K562 (cell line): ENCODE measurements around the gene GJA8. TPM values are rescaled to one million over a fixed set of nuclear protein-coding genes. Genes with fewer than 3 reads are reported as not detected.

Experiments used
- CHAMP1 ChIP-seq: fragments of 450-650 bp; IDR thresholded peaks from 2 replicates; pipeline ENCODE4 v1.6.1; 2016; ENCODE audit warnings: mild to moderate bottlenecking
- CHD4 ChIP-seq: fragments of 200-600 bp; sonication (generic); IDR thresholded peaks from 3 replicates; pipeline ENCODE4 v1.6.1; 2012; ENCODE audit warnings: low read depth, mild to moderate bottlenecking, mixed read lengths, low read length, inconsistent platforms; ENCODE audit not compliant: insufficient read depth, insufficient replicate concordance, poor library complexity, severe bottlenecking
- CUX1 ChIP-seq: fragments of 200-800 bp; sonication (Bioruptor generic); IDR thresholded peaks from 2 replicates; pipeline ENCODE4 v1.6.1; 2016; ENCODE audit warnings: missing genetic modification characterization, missing compliant biosample characterization
- FOSL1 ChIP-seq: fragments of 200-800 bp; sonication (Bioruptor generic); conservative IDR thresholded peaks from 2 replicates; pipeline ENCODE4 v1.6.1; 2016; ENCODE audit warnings: missing genetic modification characterization, missing compliant biosample characterization
- ILF3 ChIP-seq: fragments of 450-650 bp; IDR thresholded peaks from 2 replicates; pipeline ENCODE4 v1.6.1; 2018; ENCODE audit warnings: antibody characterized with exemption, mild to moderate bottlenecking, moderate library complexity, borderline replicate concordance
- KLF10 ChIP-seq: fragments of 250-450 bp; sonication (Bioruptor Pico); IDR thresholded peaks from 2 replicates; pipeline ENCODE4 v1.6.1; 2021; ENCODE audit warnings: matching md5 sums
- LCOR ChIP-seq: sonication (generic); formaldehyde crosslinking; IDR thresholded peaks from 2 replicates; pipeline ENCODE4 v1.8.0; 2022; ENCODE audit warnings: mild to moderate bottlenecking, missing genetic modification reagents
- MAFK ChIP-seq: IDR thresholded peaks from 2 replicates; pipeline ENCODE4 v1.6.1; 2011; ENCODE audit warnings: low read length, improper control_type of control experiment
- NRF1 ChIP-seq, 2 experiments: fragments of 450-650 bp; IDR thresholded peaks in 1 of 2; conservative IDR thresholded peaks in 1 of 2; 2 replicates each; pipeline ENCODE4 v1.6.1; 2014; ENCODE audit warnings: mild to moderate bottlenecking in 2 of 2
- SAFB2 ChIP-seq: fragments of 200-400 bp; formaldehyde crosslinking; IDR thresholded peaks from 2 replicates; pipeline ENCODE4 v1.6.1; 2018; ENCODE audit warnings: borderline replicate concordance, low read length, low read depth, moderate library complexity; ENCODE audit not compliant: severe bottlenecking
- SETDB1 ChIP-seq: IDR thresholded peaks from one replicate; pipeline ENCODE4 v1.6.1; 2012; ENCODE audit warnings: low read length, control low read depth, inconsistent platforms
- SMAD2 ChIP-seq: fragments of 150-350 bp; IDR thresholded peaks from 2 replicates; pipeline ENCODE4 v1.6.1; 2014; ENCODE audit warnings: low read depth, mild to moderate bottlenecking, low read length
- TAF9B ChIP-seq: fragments of 450-650 bp; IDR thresholded peaks from 2 replicates; pipeline ENCODE4 v1.6.1; 2018; ENCODE audit warnings: mild to moderate bottlenecking; ENCODE audit not compliant: partially characterized antibody
- TFE3 ChIP-seq: fragments of 450-650 bp; formaldehyde crosslinking; IDR thresholded peaks from 2 replicates; pipeline ENCODE4 v1.4.0; 2020; ENCODE audit warnings: mild to moderate bottlenecking, mixed read lengths
- ZBED1 ChIP-seq: IDR thresholded peaks from 2 replicates; pipeline ENCODE4 v1.6.1; 2014
- ZNF324 ChIP-seq: fragments of 250-450 bp; sonication (Bioruptor Pico); IDR thresholded peaks from 2 replicates; pipeline ENCODE4 v1.4.0; 2020; ENCODE audit warnings: mild to moderate bottlenecking
- ZNF347 ChIP-seq: fragments of 450-650 bp; formaldehyde crosslinking; IDR thresholded peaks from 2 replicates; pipeline ENCODE4 v1.4.0; 2020; ENCODE audit warnings: low read depth, mild to moderate bottlenecking, moderate library complexity
- ZNF551 ChIP-seq: fragments of 250-450 bp; sonication (Bioruptor Pico); IDR thresholded peaks from 2 replicates; pipeline ENCODE4 v1.5.0; 2021; ENCODE audit warnings: mild to moderate bottlenecking, moderate library complexity
- ZNF717 ChIP-seq: fragments of 250-450 bp; sonication (Bioruptor Pico); IDR thresholded peaks from 2 replicates; pipeline ENCODE4 v1.5.0; 2021
- ZNF79 ChIP-seq: fragments of 250-450 bp; sonication (Bioruptor Pico); IDR thresholded peaks from 2 replicates; pipeline ENCODE4 v1.4.0; 2020; ENCODE audit warnings: low read depth, mild to moderate bottlenecking, moderate library complexity
- polyA plus RNA-seq, 8 experiments: library from polyadenylated mRNA; depleted of rRNA in 4 of 8; stranded (reverse) in 5 of 8; unstranded in 3 of 8; fragments of >200 nt; fragmentation: Nextera tagmentation in 2 of 8; fragmentation: Illumina TruSeq in 1 of 8; extraction: Ambion mirVana in 2 of 8; extraction: Trizol in 1 of 8; gene quantifications; 2 replicates each; pipeline versions ENCODE4 v1.2.1 to v1.2.3, GENCODE V29; 2011 to 2014; ENCODE audit warnings: inconsistent platforms in 1 of 8, missing spikeins in 1 of 8
- total RNA-seq, 7 experiments: library from RNA; depleted of rRNA in 6 of 7; stranded (reverse); fragments of >200 nt in 6 of 7; fragmentation: Illumina TruSeq in 2 of 7; extraction: Trizol in 2 of 7; gene quantifications; 2 replicates each; pipeline versions ENCODE4 v1.2.1 to v1.2.3, GENCODE V29; 2011 to 2021; ENCODE audit warnings: low replicate concordance in 1 of 7

Gene GJA8
- total and polyA plus RNA-seq, 9 of the 15 experiments (the other 6 are each of a cell fraction or from before 2014, with no cell fraction given): not detected

GRCh38 chr1:147890177-147890790 is 12.3 kb upstream of the GJA8 start (continued):
- TF ChIP-seq CUX1 (no peak), ZNF717 (CRISPR knock-in tag) (no peak), FOSL1 (tag) (no peak), TFE3 (CRISPR knock-in tag) (no peak), TAF9B (no peak), SAFB2 (no peak), ZNF324 (CRISPR knock-in tag) (no peak), CHD4 (no peak), LCOR (CRISPR knock-in tag) (no peak), ILF3 (no peak), ZNF79 (CRISPR knock-in tag) (no peak), KLF10 (no peak), ZNF551 (CRISPR knock-in tag) (no peak), ZBED1 (no peak), NRF1 (conservative IDR thresholded peaks at IDR 0.05 in 1 of 2, IDR thresholded peaks at IDR 0.05 in 1 of 2) (no peak), MAFK (no peak), SETDB1 (no peak), ZNF347 (CRISPR knock-in tag) (no peak), SMAD2 (no peak), CHAMP1 (no peak)
